Fibroblast of the aortic adventitia (primary cell): ENCODE results near the gene TRAPPC6A. TPM values are rescaled to one million over a fixed set of nuclear protein-coding genes. Genes with fewer than 3 reads are reported as not detected.
"Not testable (repeated sequence)": the region's sequence is repeated elsewhere in the genome, so short reads cannot be mapped to it uniquely, and the experiment has no call there.

Experiments used
- DNase-seq: peaks from one replicate; pipeline ENCODE4 v3.0.0-alpha.2; 2010; ENCODE audit warnings: low read depth
- H3K4me3 ChIP-seq: 2 replicates; pipeline ENCODE4 v1.5.1; 2011; ENCODE audit warnings: low read depth, mild to moderate bottlenecking, control low read depth, low read length, moderate library complexity
- CTCF ChIP-seq: IDR thresholded peaks from 2 replicates; pipeline ENCODE4 v1.5.1; 2011; ENCODE audit warnings: mild to moderate bottlenecking, low read length, control low read depth, inconsistent platforms; ENCODE audit not compliant: insufficient read depth
- total RNA-seq: library from RNA; depleted of rRNA; stranded (reverse); fragments of >200 nt; gene quantifications from 2 replicates; pipeline ENCODE4 v1.2.3, GENCODE V29; 2012; ENCODE audit warnings: low replicate concordance

Gene TRAPPC6A
- total RNA-seq, 1 donor: 6.9 TPM

- no peak for DNase-seq
- TF ChIP-seq CTCF: no peak
- H3K4me3 ChIP-seq: no peak overlapping the region
Measured at GRCh38 chr19:45122832-45123231, 55.2 kb downstream of the TRAPPC6A start.

GRCh38 chr19:45121827-45122345 is 56.2 kb downstream of the TRAPPC6A start:
- no peak for TF ChIP-seq CTCF
- DNase-seq: no peak
- no peak overlapping the region for H3K4me3 ChIP-seq

- no peak overlapping the region for H3K4me3 ChIP-seq
- no peak for DNase-seq
- TF ChIP-seq CTCF: no peak
Measured at GRCh38 chr19:45119582-45119981, 58.5 kb downstream of the TRAPPC6A start.

GRCh38 chr19:45118591-45119355 is 59.3 kb downstream of the TRAPPC6A start:
- not testable (repeated sequence) for H3K4me3 ChIP-seq, DNase-seq

GRCh38 chr19:45118106-45118505 is 59.9 kb downstream of the TRAPPC6A start:
- no peak for DNase-seq
- TF ChIP-seq CTCF: no peak
- no peak overlapping the region for H3K4me3 ChIP-seq

GRCh38 chr19:45117671-45118070 is 60.4 kb downstream of the TRAPPC6A start:
- no peak for TF ChIP-seq CTCF
- H3K4me3 ChIP-seq: no peak overlapping the region
- DNase-seq: no peak

- no peak overlapping the region for H3K4me3 ChIP-seq
- DNase-seq: no peak
- TF ChIP-seq CTCF: no peak
Measured at GRCh38 chr19:45117167-45117594, 60.9 kb downstream of the TRAPPC6A start.
